Measurements from ENCODE around the gene CHST11. TPM values are rescaled to one million over a fixed set of nuclear protein-coding genes. Genes with fewer than 3 reads are reported as not detected.

The CHST11 gene
- total and polyA plus RNA-seq, 2 of the 4 experiments (the other 2 are of a cell fraction), result 1.4 to 2.7 TPM

- Histone ChIP-seq H3K27me3 (ENCODE audit: control insufficient read depth, insufficient read depth, low read length) (peaks cover 2% of the 10 kb centered on the region; the same call in 1 of the 2 replicates), H2AK9ac (replicated peaks; ENCODE audit: low read depth, low read length, poor library complexity) (no peak overlapping the region), H3K18ac (ENCODE audit: low read depth, low read length) (no peak overlapping the region), H2BK5ac (ENCODE audit: low read depth, low read length, poor library complexity, severe bottlenecking) (no peak overlapping the region), H3K4me3 (ENCODE audit: insufficient read depth, low read depth, low read length) (no peak overlapping the region), H4K91ac (ENCODE audit: insufficient read depth, low read depth, low read length) (no peak overlapping the region), H2AFZ (replicated peaks; ENCODE audit: low read length, poor library complexity) (no peak overlapping the region), H2BK20ac (ENCODE audit: low read depth, low read length) (no peak overlapping the region), H3K79me1 (ENCODE audit: low read depth in 1 of 2, low read length in 2 of 2) (no peaks in the 10 kb centered on the region), H4K20me1 (ENCODE audit: insufficient read depth, low read length) (no peaks in the 10 kb centered on the region), H3K9ac (ENCODE audit: low read depth, low read length) (no peak overlapping the region), H3K9me1 (ENCODE audit: insufficient read depth, low read length) (0 out of 2 replicates have a peak, but pooled peaks cover 5% of the 10 kb centered on the region), H2AK5ac (ENCODE audit: low read depth, low read length) (no peak overlapping the region), H4K5ac (ENCODE audit: low read depth, low read length) (no peak overlapping the region), H4K8ac (ENCODE audit: low read depth in 2 of 2, low read length in 2 of 2) (no peak overlapping the region), H2BK120ac (ENCODE audit: low read depth, low read length) (no peak overlapping the region), H3K4me1 (ENCODE audit: control insufficient read depth, insufficient read depth, low read length) (peaks cover 4% of the 10 kb centered on the region; the same call in 1 of the 2 replicates), H3K56ac (ENCODE audit: extremely low read depth, insufficient read depth, low read length) (no peak overlapping the region), H3K4ac (ENCODE audit: low read depth, low read length) (no peak overlapping the region), H3K27ac (ENCODE audit: insufficient read depth, low read length) (no peak overlapping the region), H3K9me3 (ENCODE audit: control insufficient read depth, insufficient read depth, low read length) (no peaks in the 10 kb centered on the region), H3K23ac (ENCODE audit: low read depth, low read length) (no peak overlapping the region; the same call in 1 of the 2 replicates), H3K4me2 (ENCODE audit: low read depth, low read length) (no peak overlapping the region), H3K14ac (replicated peaks; ENCODE audit: low read depth, low read length) (no peak overlapping the region), H2BK15ac (ENCODE audit: low read depth, low read length) (no peak overlapping the region; the same call in 2 of the 3 replicates), H3K36me3 (ENCODE audit: control insufficient read depth, insufficient read depth, low read length) (no peaks in the 10 kb centered on the region)
- DNase-seq (peak; percentile 13), ATAC-seq (ENCODE audit: low read depth) (no peak)
- dilution Hi-C loops (cut with HindIII; ENCODE audit: low sequenced_read_pairs, unreplicated experiment) (no loop called here), intact Hi-C loops (cut with micrococcal nuclease) (no loop called here), in situ Hi-C loops (cut with MboI; ENCODE audit: low sequenced_read_pairs) (no loop called here)
- no CpG with 5 or more reads among the region's 5 CpGs for WGBS, 2 experiments (ENCODE audit: extremely low coverage in 2 of 2, insufficient read length in 1 of 2)
- TF ChIP-seq CEBPB (IDR thresholded peaks at IDR 0.05; ENCODE audit: low read depth, low read length) (no peak), USF2 (IDR thresholded peaks at IDR 0.05; ENCODE audit: low read depth, low read length) (no peak), RFX5 (IDR thresholded peaks at IDR 0.05; ENCODE audit: low read depth, low read length) (no peak), BHLHE40 (IDR thresholded peaks at IDR 0.05; ENCODE audit: low read depth, low read length) (no peak), MXI1 (IDR thresholded peaks at IDR 0.05; ENCODE audit: borderline replicate concordance, low read depth, low read length) (no peak), ELK1 (IDR thresholded peaks at IDR 0.05; ENCODE audit: borderline replicate concordance, low read depth, low read length) (no peak), SMC3 (IDR thresholded peaks at IDR 0.05; ENCODE audit: low read depth, low read length) (no peak), RCOR1 (IDR thresholded peaks at IDR 0.05; ENCODE audit: insufficient replicate concordance, low read length) (no peak), CHD1 (IDR thresholded peaks at IDR 0.05; ENCODE audit: low read depth, low read length) (no peak), POLR2A (IDR thresholded peaks at IDR 0.05; ENCODE audit: low read depth, low read length) (no peak), FOS (IDR thresholded peaks at IDR 0.05; ENCODE audit: low read depth, low read length) (no peak), MAFK (IDR thresholded peaks at IDR 0.05; ENCODE audit: low read depth, low read length) (no peak), NFE2L2 (IDR thresholded peaks at IDR 0.05; ENCODE audit: low read depth, low read length) (no peak), MAZ (IDR thresholded peaks at IDR 0.05; ENCODE audit: borderline replicate concordance, low read depth, low read length) (no peak), RAD21 (IDR thresholded peaks at IDR 0.05; ENCODE audit: low read length) (no peak), CTCF (conservative IDR thresholded peaks at IDR 0.05; ENCODE audit: low read depth, low read length) (no peak)
- CTCF ChIA-PET, result no interaction called here
- no TSS peak for BruUV-seq (replicated peaks)
- POLR2A ChIA-PET (ENCODE audit: unreplicated experiment), result no interaction called here
Observed at GRCh38 chr12:104699489-104700190, 242.9 kb downstream of the CHST11 start.
